ENCODE data around the gene USP21.

GRCh38 chr1:161164901-161165610, 5.8 kb downstream of the USP21 start:
- TF ChIP-seq REST (IDR thresholded peaks at IDR 0.05; ENCODE audit: insufficient read depth in 1 of 2, low read depth in 2 of 2, low read length in 2 of 2) = no peak
- no peak for TF ChIP-seq POLR2AphosphoS5 (IDR thresholded peaks at IDR 0.05; ENCODE audit: low read depth, low read length)
- TF ChIP-seq SIN3A (IDR thresholded peaks at IDR 0.05; ENCODE audit: borderline replicate concordance, insufficient read depth, low read length) = no peak

Measured in PFSK-1 (cell line).